ENCODE measurements around the gene NENF.
"Not testable (repeated sequence)": the region's sequence is repeated elsewhere in the genome, so short reads cannot be mapped to it uniquely, and the experiment has no call there.

NENF gene

DNA sequence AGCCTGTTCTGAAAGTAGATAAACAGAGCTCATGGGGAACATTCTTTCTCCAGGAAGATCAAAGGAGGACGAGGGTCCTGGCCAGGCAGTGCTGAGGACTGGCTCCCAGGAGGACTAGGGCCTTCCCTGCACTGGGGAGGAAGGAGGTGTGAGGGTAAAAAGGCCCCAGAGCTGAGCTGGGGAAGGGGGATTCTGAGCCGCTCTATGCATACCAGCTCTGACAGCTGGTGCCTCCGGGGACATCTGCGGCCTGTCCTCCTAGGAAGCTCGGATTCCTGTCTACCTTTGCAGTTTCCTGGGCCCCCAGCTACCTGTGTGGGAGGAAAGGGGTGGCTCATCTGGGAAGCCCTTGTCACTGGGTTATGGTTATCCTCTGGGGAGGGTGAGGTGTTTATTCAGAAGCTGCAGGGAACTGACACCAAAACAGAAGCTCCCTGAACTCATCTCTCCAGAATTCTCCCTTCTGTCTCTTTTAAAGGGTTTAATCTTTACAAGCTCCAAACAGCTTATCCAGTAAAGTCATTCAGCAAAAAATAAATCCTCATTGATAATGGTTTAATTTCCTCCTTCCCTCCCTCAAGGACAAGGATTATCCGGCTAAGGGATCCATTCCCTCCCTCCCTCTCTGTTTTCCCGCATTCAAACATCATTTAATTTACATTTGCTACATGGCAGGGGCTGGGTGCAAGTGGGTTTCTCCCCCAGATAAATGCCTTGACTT, 31.0 kb downstream of the NENF start:
- Histone ChIP-seq H3K36me3 (ENCODE audit: insufficient read depth, low read length) (no peaks in the 10 kb centered on the region), H3K9ac (ENCODE audit: low read depth, low read length) (no peak overlapping the region), H3K4me3 (ENCODE audit: low read length) (no peak overlapping the region), H3K4me1 (ENCODE audit: control insufficient read depth, insufficient read depth, low read length) (no peaks in the 10 kb centered on the region), H3K9me3 (replicated peaks; ENCODE audit: low read length) (no peaks in the 10 kb centered on the region), H3K27me3 (ENCODE audit: control insufficient read depth, insufficient read depth, low read length) (peaks cover 30% of the 10 kb centered on the region), H3K4me2 (ENCODE audit: low read length) (no peak overlapping the region)

GRCh38 chr1:212465311-212465710, 32.6 kb downstream of the NENF start:
- no peaks in the 10 kb centered on the region for H3K36me3 ChIP-seq (ENCODE audit: insufficient read depth, low read length)
- no peak overlapping the region for H3K4me3 ChIP-seq (ENCODE audit: low read length)
- no peak overlapping the region for H3K9ac ChIP-seq (ENCODE audit: low read depth, low read length)
- no peaks in the 10 kb centered on the region for H3K9me3 ChIP-seq (replicated peaks; ENCODE audit: low read length)
- H3K4me2 ChIP-seq (ENCODE audit: low read length): no peak overlapping the region
- peaks cover 30% of the 10 kb centered on the region for H3K27me3 ChIP-seq (ENCODE audit: control insufficient read depth, insufficient read depth, low read length)
- H3K4me1 ChIP-seq (ENCODE audit: control insufficient read depth, insufficient read depth, low read length): peaks cover 6% of the 10 kb centered on the region

DNA sequence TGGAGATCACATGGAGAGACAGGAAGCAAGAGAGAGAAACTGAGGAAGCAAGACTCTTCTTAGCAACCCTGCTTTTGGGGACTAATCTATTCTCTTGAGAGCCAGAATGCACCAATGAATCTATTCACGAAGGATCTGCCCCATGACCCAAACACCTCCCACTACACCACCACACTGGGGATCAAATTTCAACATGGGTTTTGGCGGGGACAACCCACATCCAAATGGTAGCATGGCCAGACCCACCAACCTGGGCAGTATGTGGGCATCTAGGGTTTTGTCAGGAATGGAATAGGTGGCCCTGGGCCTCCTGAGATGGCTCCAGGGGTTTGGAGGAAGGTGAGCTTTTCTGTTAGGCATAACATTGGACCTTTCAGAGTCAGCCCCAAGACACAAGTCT, 33.7 kb downstream of the NENF start:
- H3K9me3 ChIP-seq (replicated peaks; ENCODE audit: low read length): no peaks in the 10 kb centered on the region
- no peak overlapping the region for H3K4me3 ChIP-seq (ENCODE audit: low read length)
- H3K4me2 ChIP-seq (ENCODE audit: low read length): no peak overlapping the region
- no peak overlapping the region for H3K9ac ChIP-seq (ENCODE audit: low read depth, low read length)
- H3K4me1 ChIP-seq (ENCODE audit: control insufficient read depth, insufficient read depth, low read length): peaks cover 8% of the 10 kb centered on the region
- H3K27me3 ChIP-seq (ENCODE audit: control insufficient read depth, insufficient read depth, low read length): peaks cover 30% of the 10 kb centered on the region
- H3K36me3 ChIP-seq (ENCODE audit: insufficient read depth, low read length): no peaks in the 10 kb centered on the region

- Histone ChIP-seq H3K4me1 (ENCODE audit: control insufficient read depth, insufficient read depth, low read length) (peaks cover 8% of the 10 kb centered on the region), H3K4me2 (ENCODE audit: low read length) (no peak overlapping the region), H3K4me3 (ENCODE audit: low read length) (no peak overlapping the region), H3K36me3 (ENCODE audit: insufficient read depth, low read length) (no peaks in the 10 kb centered on the region), H3K9me3 (replicated peaks; ENCODE audit: low read length) (no peaks in the 10 kb centered on the region), H3K27me3 (ENCODE audit: control insufficient read depth, insufficient read depth, low read length) (peaks cover 30% of the 10 kb centered on the region), H3K9ac (ENCODE audit: low read depth, low read length) (no peak overlapping the region)
These were observed 34.4 kb downstream of the NENF start for GRCh38 chr1:212466898-212467650.

GRCh38 chr1:212467843-212468482, 35.2 kb downstream of the NENF start:
- H3K4me3 ChIP-seq (ENCODE audit: low read length): no peak overlapping the region
- H3K9ac ChIP-seq (ENCODE audit: low read depth, low read length): no peak overlapping the region
- H3K27me3 ChIP-seq (ENCODE audit: control insufficient read depth, insufficient read depth, low read length): peaks cover 24% of the 10 kb centered on the region
- H3K36me3 ChIP-seq (ENCODE audit: insufficient read depth, low read length): no peaks in the 10 kb centered on the region
- no peak overlapping the region for H3K4me2 ChIP-seq (ENCODE audit: low read length)
- peaks cover 8% of the 10 kb centered on the region for H3K4me1 ChIP-seq (ENCODE audit: control insufficient read depth, insufficient read depth, low read length)
- no peaks in the 10 kb centered on the region for H3K9me3 ChIP-seq (replicated peaks; ENCODE audit: low read length)

DNA sequence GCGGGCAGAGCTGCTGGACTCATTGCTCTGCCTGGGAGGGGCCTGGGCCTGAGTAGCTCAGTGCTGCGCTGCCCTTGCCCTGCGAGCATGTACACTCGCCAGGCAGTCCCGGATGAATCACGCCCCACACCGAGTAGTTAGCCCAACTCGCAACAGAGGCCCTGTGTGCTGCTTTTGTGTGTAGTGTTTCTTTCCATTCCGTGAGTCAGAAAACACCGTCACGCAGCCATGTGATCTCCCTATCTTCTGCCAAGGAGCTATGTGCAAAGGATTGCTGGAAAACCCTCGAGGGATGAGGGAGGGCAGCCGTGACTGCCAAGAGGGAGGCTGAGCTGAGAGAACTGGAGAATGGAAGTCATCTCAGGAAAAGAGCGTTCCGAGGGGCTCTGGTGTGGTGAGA, 37.3 kb downstream of the NENF start:
- Histone ChIP-seq H3K9ac (ENCODE audit: low read depth, low read length) (peak overlapping the region; percentile 44), H3K9me3 (replicated peaks; ENCODE audit: low read length) (no peaks in the 10 kb centered on the region), H3K36me3 (ENCODE audit: insufficient read depth, low read length) (no peaks in the 10 kb centered on the region), H3K27me3 (ENCODE audit: control insufficient read depth, insufficient read depth, low read length) (peaks cover 12% of the 10 kb centered on the region), H3K4me2 (ENCODE audit: low read length) (peak overlapping the region; percentile 47), H3K4me3 (ENCODE audit: low read length) (no peak overlapping the region), H3K4me1 (ENCODE audit: control insufficient read depth, insufficient read depth, low read length) (peaks cover 8% of the 10 kb centered on the region)

DNA sequence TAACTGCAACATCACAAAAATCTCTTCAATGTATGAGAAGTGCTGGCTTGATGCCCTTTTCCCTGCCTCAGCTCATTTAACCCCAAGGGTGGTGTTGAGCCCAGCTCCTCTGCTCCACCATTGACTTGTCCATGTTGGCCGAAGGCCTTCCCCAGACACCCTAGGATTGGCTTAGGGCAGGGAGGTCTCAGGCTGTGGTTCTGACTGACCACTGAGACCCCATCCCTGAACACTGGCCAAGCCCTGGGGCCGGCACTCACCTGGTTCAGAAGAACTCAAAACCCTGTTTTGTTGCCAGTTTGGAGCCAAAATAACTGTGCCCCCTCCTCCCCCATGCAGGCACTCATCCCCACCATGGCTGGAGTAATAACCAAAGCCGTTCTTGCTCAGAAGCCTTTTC, 38.6 kb downstream of the NENF start:
- Histone ChIP-seq H3K4me2 (ENCODE audit: low read length) (no peak overlapping the region), H3K4me1 (ENCODE audit: control insufficient read depth, insufficient read depth, low read length) (peaks cover 8% of the 10 kb centered on the region), H3K9ac (ENCODE audit: low read depth, low read length) (no peak overlapping the region), H3K36me3 (ENCODE audit: insufficient read depth, low read length) (no peaks in the 10 kb centered on the region), H3K9me3 (replicated peaks; ENCODE audit: low read length) (no peaks in the 10 kb centered on the region), H3K27me3 (ENCODE audit: control insufficient read depth, insufficient read depth, low read length) (peaks cover 10% of the 10 kb centered on the region), H3K4me3 (ENCODE audit: low read length) (no peak overlapping the region)

- no peaks in the 10 kb centered on the region for H3K36me3 ChIP-seq (ENCODE audit: insufficient read depth, low read length)
- peaks cover 8% of the 10 kb centered on the region for H3K4me1 ChIP-seq (ENCODE audit: control insufficient read depth, insufficient read depth, low read length)
- no peak overlapping the region for H3K4me2 ChIP-seq (ENCODE audit: low read length)
- H3K27me3 ChIP-seq (ENCODE audit: control insufficient read depth, insufficient read depth, low read length): peaks cover 10% of the 10 kb centered on the region
- no peak overlapping the region for H3K9ac ChIP-seq (ENCODE audit: low read depth, low read length)
- H3K9me3 ChIP-seq (replicated peaks; ENCODE audit: low read length): no peaks in the 10 kb centered on the region
- no peak overlapping the region for H3K4me3 ChIP-seq (ENCODE audit: low read length)
These were observed 39.4 kb downstream of the NENF start for GRCh38 chr1:212471891-212472675.

GRCh38 chr1:212473729-212474128, 41.0 kb downstream of the NENF start:
- Histone ChIP-seq H3K4me1 (ENCODE audit: control insufficient read depth, insufficient read depth, low read length) (peaks cover 8% of the 10 kb centered on the region), H3K9me3 (replicated peaks; ENCODE audit: low read length) (no peaks in the 10 kb centered on the region), H3K36me3 (ENCODE audit: insufficient read depth, low read length) (no peaks in the 10 kb centered on the region), H3K4me3 (ENCODE audit: low read length) (no peak overlapping the region), H3K4me2 (ENCODE audit: low read length) (no peak overlapping the region), H3K9ac (ENCODE audit: low read depth, low read length) (no peak overlapping the region), H3K27me3 (ENCODE audit: control insufficient read depth, insufficient read depth, low read length) (peaks cover 20% of the 10 kb centered on the region)

DNA sequence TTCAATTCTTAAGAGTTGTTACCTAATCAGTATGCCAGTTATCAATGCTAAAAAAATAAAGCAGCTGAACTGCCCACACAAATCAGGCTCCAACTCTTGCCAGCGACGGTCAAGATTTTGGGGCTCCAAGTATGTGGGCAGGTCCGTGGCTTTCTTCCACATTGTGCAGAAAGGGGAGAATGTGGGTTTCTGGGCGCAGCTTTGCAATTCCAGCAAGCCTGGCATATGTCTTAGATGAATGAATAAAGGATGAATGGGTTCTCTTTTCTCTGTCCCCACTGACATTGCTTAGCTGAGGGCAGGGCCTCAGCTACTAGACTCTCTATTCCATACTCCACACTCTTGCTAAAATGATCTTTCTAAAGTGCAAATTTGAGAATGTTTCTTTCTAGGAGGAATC, 42.4 kb downstream of the NENF start:
- no peak overlapping the region for H3K4me2 ChIP-seq (ENCODE audit: low read length)
- H3K9ac ChIP-seq (ENCODE audit: low read depth, low read length): no peak overlapping the region
- no peak overlapping the region for H3K4me3 ChIP-seq (ENCODE audit: low read length)
- peaks cover 4% of the 10 kb centered on the region for H3K4me1 ChIP-seq (ENCODE audit: control insufficient read depth, insufficient read depth, low read length)
- H3K36me3 ChIP-seq (ENCODE audit: insufficient read depth, low read length): no peaks in the 10 kb centered on the region
- peaks cover 34% of the 10 kb centered on the region for H3K27me3 ChIP-seq (ENCODE audit: control insufficient read depth, insufficient read depth, low read length)
- H3K9me3 ChIP-seq (replicated peaks; ENCODE audit: low read length): no peaks in the 10 kb centered on the region

GRCh38 chr1:212475831-212476230, 43.1 kb downstream of the NENF start:
- H3K9ac ChIP-seq (ENCODE audit: low read depth, low read length); H3K36me3 ChIP-seq (ENCODE audit: insufficient read depth, low read length); H3K4me3 ChIP-seq (ENCODE audit: low read length); H3K4me2 ChIP-seq (ENCODE audit: low read length); H3K4me1 ChIP-seq (ENCODE audit: control insufficient read depth, insufficient read depth, low read length); H3K9me3 ChIP-seq (replicated peaks; ENCODE audit: low read length): not testable (repeated sequence)
- H3K27me3 ChIP-seq (ENCODE audit: control insufficient read depth, insufficient read depth, low read length): peaks cover 36% of the 10 kb centered on the region
